Stimulated activated CD8-positive, alpha-beta memory T cell treated with anti-CD3 and anti-CD28 coated beads, Interleukin-4, amount 100 ng/mL, for 4 hours (primary cell): ENCODE results near the gene GAPVD1.
"Not testable (repeated sequence)": the region's sequence is repeated elsewhere in the genome, so short reads cannot be mapped to it uniquely, and the experiment has no call there.

Source experiments
- DNase-seq, 2 donors: peaks; one replicate each; pipeline ENCODE4 v3.0.0-alpha.2; 2020; ENCODE audit warnings: low read depth in 2 of 2, low spot score in 1 of 2

GAPVD1 gene

DNA sequence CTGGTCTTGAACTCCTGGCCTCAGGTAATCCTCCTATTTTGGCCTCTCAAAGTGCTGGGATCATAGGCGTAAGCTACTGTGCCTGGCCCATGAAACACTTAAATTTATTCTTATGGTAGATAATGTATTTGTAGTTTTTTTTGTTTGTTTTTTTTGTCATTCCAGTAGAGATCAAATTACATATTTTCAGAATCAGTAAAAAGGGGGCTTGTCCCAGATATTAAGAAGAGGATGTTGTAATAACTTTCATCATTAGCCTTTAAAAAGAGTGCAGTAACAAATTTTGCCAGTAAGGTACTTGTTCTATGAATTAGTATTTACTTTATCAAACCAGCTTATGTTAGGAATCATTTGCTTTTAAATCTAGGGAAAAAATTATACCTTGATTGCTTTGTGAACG is 42.6 kb downstream of the GAPVD1 start:
- no peak for DNase-seq

DNA sequence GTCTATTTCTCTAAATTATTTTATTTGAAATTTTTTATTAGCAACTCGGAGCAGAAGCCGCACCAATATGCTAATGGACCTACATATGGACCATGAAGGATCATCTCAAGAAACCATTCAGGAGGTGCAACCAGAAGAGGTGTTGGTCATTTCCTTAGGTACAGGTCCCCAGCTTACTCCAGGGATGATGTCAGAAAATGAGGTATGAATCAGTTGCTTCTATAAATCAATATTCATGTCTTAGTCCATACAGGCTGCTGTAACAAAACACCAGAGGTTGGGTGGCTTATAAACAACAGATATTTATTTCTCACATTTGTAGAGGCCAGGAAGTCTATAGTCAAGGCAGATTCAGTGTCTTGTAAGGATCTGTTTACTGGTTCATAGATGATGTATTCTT is 50.8 kb downstream of the GAPVD1 start:
- DNase-seq: no peak

DNA sequence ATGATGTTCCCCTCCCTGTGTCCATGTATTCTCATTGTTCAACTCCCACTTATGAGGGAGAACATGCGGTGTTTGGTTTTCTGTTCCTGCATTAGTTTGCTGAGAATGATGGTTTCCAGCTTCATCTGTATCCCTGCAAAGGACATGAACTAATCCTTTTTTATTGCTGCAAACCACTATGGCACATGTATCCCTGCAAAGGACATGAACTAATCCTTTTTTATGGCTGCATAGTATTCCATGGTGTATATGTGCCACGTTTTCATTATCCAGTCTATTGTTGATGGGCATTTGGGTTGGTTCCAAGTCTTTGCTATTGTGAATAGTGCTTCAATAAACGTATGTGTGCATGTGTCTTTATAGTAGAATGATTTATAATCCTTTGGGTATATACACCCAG is 54.7 kb downstream of the GAPVD1 start:
- not testable (repeated sequence) for DNase-seq

DNA sequence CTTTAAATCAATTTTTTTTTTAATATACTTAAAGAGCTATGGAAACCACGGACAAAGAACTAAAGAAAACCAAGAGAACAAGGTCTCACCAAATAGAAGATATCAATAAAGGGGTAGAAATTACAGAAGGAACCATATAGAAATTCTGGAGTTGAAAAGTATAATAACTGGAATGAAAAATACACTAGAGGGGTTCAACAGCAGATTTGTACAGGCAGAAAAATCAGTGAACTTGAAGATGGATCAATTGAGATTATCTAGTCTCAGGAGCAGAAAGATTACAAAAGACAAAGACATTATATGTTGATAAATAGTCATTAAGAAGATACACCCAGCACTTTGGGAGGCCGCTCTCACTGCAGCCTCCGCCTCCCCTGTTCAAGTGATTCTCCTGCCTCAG is 56.1 kb downstream of the GAPVD1 start:
- DNase-seq: no peak

DNA sequence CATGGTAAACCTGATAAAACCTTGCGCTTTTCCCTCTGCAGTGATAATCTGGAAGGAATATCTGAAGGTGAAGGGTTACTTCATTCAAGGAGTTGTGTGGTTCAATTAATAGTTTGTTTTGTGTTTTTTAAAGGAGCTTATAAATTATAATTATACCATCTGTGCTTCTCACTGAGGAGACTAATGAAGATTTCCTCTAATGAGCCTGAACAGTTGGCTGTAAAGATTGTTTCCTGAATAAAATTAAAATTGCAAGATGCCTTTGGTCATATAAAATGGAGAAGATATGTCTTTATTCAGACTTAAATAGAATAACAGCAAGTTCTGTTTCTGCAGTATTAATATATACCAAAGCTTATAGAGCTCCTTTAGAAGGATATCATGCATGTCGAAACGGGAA is 59.9 kb downstream of the GAPVD1 start:
- DNase-seq: no peak

DNA sequence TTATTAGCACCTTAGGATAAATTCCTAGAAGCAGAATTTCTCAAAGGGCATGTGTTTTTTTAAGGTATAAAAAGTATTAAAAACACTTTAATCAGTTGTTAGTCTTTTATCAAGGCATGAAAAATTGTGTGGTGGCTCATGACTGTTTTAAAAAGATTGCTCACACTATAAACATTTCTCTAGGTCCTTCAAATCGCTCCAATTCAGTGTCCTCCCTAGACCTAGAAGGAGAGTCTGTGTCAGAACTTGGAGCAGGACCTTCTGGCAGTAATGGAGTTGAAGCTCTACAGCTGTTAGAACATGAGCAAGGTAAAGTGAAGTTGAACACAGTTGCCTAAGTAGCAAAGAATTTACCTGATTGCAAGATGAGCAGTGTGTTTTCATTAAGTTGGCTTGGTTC is 62.0 kb downstream of the GAPVD1 start:
- no peak for DNase-seq

DNA sequence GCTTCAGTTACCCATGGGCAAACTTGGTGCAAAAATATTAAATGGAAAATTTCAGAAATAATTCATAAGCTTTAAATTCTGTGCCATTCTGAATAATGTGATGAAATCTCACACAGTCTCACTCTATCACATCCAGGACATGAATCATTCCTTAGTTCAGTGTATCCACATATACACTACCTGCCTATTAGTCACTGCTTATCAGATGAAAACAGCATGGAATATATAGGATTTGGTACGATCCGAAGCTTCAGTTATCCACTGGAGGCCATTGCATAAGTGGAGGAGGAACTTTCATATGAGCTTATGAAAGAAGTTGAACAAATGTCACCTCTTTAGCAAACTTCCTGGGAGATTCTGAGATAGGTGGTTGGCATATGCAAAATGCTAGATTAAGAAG is 64.2 kb downstream of the GAPVD1 start:
- no peak for DNase-seq

DNA sequence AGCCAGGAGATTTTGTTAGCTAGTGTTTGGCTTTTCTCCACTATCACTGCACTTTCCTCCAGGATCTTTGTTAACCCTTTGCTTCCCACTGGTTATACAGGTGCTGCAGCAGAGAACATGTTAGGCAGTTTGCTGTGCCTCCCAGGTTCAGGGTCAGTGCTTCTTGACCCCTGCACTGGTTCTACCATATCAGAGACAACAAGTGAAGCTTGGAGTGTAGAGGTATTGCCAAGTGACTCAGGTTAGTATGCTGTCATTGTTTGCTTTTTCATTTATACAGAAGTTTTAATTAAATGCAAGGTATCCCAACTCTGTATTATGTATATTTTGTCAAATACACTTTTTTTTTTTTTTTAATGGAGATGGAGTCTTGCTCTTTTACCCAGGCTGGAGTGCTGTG is 68.4 kb downstream of the GAPVD1 start:
- DNase-seq: no peak

DNA sequence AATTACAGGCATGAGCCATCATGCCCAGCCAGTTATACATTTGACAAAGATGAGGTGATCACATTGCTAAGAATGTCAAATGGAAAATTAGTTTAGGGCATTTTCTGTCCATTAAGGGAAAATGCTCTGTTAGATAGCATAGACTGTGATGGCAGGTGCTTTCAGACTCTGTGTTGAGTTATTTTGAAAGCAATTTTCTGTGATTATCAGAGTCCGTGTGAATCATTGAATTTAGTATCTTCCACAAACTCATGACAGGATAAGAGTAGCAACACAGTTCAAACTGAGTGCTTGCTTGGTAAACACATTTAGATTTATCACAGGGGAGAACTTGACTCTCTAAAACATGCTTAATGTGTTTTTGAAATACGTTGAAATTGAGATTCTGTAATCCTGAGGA is 69.0 kb downstream of the GAPVD1 start:
- no peak for DNase-seq

DNA sequence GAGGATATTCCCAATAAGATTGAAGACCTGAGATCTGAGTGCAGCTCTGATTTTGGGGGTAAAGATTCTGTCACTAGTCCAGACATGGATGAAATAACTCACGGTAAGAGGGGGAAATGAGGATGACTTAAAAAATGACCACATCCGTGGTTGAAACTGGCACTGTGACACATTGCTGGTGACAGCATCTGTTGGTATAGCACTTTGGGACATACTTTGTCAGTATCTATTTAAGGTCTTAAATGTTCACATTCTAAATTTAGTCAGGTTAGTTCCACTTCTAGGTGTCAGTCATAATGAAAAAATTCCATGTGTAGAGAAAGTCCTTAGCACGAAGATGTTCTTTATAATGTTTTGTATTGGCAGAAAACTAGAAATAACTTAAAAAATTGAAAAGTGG is 70.9 kb downstream of the GAPVD1 start:
- no peak for DNase-seq

DNA sequence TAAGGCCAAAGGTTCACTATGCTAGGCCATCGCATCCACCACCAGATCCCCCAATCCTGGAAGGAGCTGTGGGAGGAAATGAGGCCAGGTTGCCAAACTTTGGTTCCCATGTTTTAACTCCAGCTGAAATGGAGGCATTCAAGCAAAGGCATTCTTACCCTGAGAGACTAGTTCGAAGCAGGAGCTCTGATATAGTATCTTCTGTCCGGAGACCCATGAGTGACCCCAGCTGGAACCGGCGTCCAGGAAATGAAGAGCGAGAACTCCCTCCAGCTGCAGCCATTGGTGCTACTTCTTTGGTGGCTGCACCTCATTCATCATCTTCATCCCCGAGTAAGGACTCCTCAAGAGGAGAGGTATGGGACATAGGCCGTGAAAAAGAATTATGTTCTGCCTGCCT is 75.6 kb downstream of the GAPVD1 start:
- no peak for DNase-seq

DNA sequence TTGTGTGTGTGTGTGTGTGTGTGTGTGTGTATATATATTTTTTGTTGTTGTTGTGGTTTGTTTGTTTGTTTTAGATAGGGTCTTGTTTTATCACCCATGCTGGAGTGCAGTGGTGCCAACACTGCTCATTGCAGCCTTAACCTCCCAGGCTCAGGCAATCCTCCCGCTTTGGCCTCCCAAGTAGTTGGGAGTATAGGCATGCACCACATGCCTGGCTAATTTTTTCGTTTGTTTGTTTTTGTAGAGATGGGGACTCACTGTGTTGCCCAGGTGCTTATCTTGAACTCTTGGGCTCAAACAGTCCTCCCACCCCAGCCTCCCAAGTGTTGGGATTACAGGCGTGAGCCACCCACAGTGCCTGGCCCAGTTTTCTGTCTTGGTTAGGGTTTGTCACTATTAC is 77.3 kb downstream of the GAPVD1 start:
- DNase-seq: no peak

DNA sequence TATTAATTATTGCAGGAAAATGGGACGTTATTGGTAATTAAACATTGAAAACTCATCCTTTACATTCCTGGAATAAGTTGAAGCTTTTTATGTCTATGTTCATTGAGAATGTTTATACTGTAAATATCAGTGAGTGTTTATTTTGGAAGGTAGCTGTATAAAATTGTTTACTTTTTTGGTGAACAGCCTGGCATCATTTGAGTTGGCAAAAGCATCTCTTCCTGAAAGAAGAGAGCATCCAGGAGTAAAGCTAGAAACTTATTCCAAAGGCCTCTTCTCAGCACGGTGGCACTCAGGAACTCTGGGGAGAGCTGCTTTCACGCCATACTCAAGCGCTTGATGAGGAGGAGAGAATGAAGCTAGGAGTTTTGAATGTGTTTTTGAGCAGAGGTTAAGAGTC is 79.9 kb downstream of the GAPVD1 start:
- no peak for DNase-seq

DNA sequence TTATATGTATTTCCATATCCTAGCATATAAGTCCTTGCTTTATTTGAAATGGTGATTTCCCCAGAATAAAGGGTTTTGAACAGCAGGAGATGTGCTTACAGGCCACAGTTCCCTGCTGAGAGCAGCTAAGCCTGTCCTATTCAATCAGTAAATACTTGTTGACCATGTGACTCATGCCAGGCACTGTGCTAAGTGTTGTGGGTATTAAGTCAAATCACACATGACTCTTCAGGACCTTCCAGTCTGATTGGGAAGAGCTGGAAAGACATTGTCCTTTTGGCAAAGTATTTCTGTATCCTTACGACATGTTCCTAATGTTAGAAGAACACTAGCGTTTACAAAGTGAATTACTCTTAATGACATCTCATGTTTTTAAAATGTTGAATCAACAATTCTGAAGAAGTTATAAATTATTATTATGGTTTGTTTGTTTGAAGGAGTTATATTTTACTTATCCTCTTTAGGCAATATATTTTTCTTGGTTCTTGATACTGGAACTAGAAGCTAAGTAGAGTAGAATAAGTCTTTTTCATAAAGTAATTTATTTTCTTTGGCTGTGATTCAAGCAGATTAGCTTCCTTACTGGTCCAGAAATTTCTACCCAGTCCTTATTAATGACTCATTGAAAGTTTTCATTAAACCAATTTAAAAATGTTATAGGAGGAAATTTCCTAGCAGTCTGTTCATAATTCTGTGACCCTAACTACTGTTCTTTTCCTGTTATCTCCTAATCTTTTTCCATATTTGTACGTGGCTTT is 82.1 kb downstream of the GAPVD1 start:
- no peak for DNase-seq

DNA sequence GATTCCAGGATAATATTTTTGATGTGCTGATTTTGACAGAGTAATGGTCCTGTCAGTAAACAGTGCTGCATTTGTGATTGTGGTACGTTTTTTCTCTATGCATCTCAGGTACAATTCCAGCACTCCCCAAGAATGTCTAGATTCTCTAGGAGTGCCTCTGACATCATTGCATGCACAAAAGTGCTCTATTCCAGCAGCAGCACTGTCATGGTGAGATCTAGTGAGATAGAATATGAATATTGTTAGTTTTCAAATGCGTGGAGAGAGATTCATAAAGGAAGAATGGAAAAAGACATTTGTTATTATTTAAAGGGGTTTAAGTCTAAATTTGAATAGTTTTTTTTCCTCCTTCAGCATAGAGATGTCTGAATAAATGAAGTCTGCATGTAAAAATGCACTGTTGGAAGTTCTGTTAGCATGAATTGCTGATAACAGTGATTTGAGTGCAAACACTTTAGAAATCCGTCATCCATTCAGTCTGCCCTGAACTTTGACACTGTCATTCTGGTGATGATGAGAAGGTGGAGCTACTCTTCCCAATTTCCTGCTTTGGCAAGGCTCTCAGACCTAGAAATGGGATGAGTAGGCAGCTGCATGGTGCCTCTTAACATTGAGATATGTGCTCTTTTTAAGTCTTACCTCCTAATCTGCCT is 84.6 kb downstream of the GAPVD1 start:
- no peak for DNase-seq

DNA sequence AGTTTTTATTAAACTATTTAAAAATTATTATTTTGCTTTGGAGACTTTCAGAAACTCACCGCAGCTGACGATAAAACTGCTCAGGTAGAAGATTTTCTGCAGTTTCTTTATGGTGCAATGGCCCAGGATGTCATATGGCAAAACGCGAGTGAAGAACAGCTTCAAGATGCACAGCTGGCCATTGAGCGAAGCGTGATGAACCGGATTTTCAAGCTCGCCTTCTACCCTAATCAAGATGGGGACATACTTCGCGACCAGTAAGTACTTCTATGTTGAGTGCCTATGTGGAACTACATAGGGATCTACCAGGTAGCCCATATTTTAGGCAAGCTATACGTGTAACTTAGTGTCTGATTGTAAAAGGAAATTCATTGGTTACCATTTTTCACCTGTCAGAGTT is 94.0 kb downstream of the GAPVD1 start:
- no peak for DNase-seq

DNA sequence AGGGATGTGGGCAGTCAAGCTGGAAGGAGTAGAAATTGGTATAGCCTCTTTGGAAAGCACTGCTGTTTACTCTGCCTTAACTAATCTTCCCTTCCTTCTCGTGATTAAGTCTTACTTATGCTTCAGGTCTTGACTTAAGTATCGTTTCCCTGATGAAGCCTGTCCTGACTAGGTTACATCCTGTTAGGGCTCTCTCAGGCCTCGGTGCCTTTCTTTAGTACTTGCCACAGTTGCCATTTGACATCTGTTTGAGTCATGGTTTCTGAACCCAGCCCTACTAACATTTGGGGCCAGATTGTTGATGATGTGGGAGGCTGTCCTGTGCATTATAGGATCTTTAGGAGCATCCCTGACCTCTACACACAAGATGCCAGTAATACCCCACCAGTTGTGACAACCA is 94.4 kb downstream of the GAPVD1 start:
- no peak for DNase-seq

DNA sequence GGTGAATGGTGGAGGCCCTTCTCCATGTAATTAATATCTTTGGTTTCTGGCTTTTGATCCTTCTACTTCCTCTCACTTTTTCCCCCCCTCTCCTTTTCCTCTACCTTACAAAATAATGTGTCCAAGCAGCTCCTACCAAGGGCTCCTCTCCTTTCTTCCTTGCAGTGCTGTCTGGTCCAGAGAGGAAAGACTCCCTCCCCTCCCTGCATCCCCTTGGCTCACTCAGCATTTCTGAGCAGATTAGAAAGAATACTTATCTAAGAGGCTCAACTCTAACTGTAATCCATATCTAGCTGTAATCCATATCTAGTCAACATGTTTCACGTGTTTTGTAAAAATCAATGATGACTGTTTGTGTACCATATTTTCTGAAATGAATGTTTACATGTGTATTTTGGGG is 97.4 kb downstream of the GAPVD1 start:
- DNase-seq: no peak

DNA sequence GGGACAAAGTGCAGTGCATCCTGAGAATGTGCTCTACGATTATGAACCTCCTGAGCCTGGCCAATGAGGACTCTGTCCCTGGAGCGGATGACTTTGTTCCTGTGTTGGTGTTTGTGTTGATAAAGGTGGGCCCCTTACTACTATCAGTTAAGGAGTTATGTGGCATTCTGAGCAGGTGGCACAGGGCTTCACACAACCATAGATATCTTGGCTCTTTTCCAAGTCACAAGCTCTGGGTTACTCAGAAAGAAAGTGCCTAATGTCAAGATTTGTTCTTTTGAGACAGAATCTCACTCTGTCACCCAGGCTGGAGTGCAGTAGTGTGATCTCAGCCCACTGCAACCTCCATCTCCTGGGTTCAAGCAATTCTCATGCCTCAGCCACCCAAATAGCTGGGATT is 99.0 kb downstream of the GAPVD1 start:
- DNase-seq: no peak

DNA sequence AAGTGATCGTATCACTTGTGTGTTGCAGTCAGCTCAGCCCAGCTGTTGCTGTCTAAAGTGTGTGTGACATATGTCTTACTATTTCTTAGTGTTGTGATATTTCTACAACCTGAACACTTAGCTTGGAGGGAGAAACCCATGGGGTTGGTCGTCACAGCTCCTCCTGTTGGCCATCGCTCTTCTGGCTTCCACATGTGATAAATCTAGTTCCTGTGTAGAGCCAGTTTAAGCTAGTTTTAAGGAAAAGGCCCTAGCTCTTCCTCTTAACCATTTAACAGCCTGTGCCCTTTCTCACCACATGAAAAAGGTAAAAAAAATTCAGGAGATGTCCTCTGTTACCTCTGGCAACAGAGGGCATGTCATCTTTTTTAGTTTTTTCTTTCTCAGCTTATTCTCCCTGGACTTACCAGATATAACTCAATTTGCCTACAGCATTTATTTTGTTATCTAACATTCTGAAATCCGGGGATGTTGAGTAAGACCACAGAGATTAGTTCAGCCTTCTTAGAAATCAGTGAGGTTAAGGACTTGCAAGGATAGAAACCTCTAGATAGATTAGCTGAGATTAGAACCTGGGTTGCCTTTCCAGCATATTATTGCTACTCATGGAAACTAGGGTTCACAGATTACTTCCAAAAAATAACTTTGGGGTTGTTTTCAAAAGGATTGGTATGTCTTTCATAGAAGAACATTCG is 100.4 kb downstream of the GAPVD1 start:
- no peak for DNase-seq

DNA sequence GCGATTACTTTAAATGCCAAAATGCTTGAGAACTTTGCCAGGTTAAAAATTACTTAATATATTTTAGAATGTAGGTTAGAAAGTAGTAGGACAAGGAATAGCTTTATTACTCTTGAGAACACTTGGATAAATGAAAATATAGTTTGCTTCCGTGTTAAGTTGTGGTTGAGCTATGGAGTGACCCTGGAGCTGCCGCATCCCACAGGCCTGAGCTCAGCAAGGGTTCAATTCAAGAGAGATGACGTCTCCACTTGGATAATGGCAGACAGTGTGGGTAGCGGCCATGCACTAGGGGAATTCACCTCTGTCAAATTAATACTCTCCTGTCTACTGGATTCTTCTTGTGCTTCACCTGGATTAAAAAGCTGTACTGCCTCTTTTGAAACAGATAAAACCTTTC is 105.0 kb downstream of the GAPVD1 start:
- no peak for DNase-seq

DNA sequence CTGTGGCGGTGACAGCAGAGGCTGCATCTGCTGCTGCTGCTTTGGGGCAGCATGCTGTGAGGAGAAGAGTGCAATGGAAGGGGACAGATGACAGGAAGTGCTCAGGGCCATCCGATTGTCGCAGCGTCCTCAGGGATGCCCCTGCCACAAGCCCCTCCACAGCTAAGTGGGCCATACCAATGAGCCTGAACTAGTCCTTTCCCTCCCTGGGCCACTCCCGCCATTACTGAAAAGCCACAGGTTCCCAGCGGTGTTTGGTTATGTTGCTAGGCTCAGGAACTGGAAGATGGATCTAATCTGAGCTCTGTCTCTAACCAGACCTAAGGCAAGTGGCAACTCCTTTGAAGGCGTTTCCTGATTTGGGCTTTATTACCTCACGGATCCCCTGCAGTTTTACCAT is 109.2 kb downstream of the GAPVD1 start:
- no peak for DNase-seq
